Activated CD4-positive, alpha-beta T cell treated with anti-CD3 and anti-CD28 coated beads, Interleukin-2, amount 50 U/mL, for 24 hours (primary cell): Measurements from ENCODE around the gene CYSTM1.

Source experiments
- DNase-seq, 2 donors: peaks; one replicate each; pipeline ENCODE4 v3.0.0-alpha.2; 2020; ENCODE audit warnings: low read depth in 1 of 2, low spot score in 1 of 2

The CYSTM1 gene

DNA sequence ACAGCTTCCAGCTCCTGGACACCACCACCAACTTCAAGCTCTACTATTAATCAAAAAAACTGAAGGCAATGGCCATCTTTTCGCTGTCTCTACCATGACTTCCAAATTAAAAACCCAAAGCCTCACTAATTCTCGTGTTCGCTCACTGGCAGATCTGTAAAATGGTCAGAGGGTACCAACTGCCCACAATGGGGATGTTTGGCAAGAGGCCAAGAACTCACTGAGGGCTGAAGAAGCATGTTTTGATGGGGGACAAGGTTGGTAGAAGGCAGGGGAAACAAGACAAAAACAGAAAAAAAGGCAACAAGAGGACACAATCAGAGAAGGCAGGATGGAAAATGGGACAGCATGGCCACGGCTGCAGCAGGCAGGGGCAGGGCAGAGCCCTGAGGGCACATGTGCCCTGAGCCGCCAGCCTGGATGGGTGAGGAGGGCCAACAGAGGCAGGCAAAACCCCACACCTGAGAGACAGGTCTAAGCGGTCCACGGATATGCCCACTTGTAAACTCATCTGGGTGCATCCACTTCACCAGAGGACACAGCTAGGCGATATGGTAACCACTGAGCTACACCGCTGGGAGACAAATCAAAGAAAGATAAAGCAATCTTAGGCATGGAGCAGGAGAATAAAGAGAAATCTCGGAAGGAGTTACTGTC lies 77.6 kb downstream of the CYSTM1 start:
- no peak for DNase-seq

DNA sequence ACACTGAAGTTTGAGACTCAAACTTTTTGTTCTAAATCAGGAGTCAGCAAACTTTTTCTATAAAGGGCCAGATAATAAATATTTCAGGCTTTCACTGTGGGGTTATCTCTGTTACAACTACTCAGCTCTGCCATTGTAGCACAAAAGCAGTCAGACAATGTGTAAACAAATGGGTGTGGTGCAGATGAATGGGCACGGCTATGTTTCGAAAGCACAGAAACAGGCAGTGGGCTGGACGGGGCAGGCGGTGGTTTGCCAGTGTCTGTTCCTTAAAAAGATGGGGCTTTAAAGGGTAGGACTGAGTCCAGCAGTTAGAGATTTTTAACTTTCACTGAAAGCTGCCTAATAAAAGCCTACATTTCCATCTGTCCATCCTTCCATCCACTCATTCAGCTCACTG lies 79.0 kb downstream of the CYSTM1 start:
- DNase-seq, result no peak

DNA sequence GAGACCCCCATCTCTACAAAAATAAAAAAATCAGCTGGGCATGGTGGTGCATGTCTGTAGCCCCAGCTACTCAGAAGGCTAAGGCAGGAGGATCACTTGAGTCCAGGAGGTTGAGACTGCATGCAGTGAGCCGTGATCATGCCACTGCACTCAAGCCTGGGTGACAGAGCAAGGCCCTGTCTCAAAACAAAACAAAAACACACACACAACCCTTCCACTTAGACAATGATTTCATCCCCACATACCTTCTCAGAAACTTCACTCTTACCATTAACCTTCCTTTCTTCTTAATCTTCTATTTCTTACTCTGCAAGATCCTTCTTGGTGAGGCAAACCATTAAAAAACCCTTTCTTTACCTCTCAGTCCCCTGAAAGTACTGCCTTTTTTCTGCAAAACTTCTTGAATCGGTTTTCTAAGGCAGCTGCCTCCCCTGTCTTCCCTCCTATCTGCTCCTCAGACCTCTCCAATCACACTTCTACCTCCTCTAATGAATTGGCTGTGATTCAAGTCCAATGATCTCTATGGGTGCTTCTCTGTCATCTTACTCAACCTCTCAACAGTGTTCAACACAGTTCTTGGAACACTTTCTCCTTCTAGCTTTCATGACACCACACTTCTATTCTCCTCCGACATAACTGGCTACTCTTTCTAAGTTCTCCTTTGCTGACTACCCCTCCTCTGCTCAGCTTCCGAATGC lies 80.6 kb downstream of the CYSTM1 start:
- DNase-seq, result no peak

DNA sequence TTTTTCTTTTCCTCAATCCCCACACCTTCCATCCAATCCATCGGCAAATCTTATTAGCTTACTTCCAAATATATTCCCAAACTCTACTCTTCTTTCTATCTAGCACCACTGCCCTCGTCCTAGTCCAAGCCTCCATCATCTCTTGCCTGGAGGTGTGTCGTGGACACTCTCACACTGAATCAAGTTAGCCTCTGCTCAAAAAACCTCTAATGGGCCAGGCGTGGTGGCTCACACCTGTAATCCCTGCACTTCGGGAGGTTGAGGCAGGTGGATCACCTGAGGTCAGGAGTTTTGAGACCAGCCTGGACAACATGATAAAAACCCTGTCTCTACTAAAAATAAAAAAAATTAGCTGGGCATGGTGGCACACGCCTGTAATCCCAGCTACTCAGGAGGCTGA lies 81.7 kb downstream of the CYSTM1 start:
- no peak for DNase-seq

DNA sequence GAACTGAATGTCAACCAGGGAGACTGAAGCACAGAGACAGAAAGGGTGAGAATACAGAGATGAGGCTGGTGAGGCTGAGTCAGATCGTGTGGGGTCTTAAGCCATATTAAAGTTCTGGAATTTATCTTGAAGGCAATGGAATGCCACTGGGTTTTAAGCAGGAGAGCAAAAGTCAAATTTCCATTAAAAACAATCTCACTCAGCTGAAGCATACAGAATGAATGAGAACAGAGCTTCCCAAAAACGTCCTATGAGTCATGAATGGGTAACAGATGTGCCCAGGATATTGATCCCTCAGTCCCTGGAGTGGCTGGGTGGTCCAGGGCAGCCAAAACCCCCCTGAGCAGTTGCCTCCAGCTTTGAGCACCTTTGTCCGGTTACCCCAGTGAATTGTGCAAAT lies 83.0 kb downstream of the CYSTM1 start:
- DNase-seq, result no peak

DNA sequence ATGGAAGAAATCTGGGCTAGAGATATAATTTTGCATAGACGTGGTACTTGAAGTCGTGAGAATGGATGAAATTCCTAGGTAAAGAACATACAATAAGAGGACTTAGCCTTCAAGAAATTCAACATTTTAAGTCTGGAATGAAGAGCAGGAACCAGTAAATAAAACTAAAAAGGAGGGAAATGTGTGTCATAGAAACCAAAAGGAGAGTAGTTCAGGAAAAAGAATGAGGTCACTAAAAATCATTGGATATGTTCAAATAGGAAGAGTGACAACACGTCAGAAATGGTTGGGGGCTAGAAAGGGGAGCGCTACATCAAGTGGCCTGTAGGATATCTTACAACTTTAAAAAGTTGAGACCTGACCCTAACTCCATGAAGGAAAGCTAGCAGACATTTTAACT lies 83.9 kb downstream of the CYSTM1 start:
- DNase-seq, result no peak

DNA sequence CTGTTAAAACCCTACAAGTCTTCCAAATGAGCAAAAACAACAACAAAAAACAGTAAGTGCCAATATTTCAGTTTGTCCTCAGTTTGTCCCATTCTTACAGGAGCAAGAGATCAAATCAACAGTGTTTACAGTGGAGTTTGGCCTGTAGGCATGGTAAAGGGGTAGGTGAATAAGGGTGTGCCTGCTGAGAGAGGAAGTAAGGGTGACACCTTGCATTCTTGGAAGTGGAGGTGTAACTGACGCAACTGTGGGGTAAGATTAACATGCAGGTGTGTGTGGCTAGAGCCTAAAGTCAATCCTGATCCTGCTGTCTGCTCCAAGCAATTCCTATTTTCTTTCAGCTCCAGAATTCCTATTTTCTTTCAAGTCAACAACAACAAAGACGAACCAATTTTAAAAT lies 84.5 kb downstream of the CYSTM1 start:
- DNase-seq, result no peak

DNA sequence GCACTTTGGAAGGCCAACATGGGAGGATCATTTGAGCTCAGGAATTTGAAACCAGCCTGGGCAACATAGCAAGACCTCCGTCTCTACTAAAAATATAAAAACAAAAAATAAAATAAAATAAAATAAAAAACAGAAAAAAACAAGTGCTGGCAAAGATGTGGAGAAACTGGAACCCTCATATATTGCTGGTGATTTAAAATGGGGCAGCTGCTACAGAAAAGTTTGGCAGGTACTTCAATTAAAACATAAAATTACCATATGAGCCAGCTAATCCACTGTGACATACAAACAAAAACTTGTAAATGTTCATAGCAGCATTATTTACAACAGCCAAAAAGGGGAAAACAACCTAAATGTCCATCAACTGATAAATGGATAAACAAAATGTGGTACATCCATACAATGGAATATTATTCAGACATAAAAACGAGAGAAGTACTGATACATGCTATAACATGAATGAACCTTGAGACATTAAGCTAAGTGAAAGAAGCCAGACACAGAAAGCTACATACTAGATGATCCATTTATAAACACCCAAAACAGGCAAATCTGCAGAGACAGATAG lies 85.2 kb downstream of the CYSTM1 start:
- no peak for DNase-seq

DNA sequence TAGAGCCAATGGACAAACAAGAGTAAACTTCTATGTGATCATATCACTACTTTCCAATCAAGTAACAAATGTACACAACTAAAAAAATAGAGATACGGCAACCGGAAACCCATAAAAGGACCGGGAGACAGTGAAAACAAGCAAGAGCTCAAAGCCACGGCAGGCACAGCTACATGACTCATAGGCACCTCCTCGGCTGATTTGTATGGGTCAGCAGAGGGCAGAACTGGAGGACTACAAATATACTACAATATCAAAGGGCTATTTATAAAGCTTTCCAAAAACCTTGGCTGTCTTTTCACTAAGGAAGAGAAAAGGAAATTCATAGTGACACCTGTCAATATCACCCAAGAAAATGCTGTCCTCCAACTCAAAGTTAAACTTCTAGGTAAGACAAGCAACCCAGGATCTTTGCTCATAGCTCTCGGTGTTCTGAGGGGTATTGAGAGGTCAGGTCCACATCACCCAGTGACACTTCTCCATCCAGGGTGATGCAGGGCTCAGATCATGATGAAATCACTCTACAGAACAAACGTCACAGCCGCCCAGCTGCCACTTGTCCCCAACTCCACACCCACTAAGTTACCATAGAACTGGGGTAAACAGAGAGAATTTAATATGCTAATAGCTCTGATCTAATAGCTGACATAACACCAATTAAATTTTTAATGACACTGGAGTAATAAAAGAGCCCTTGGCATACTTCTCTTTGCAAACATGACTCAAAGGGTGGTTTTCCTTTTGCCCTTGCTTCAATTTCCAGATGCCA lies 86.6 kb downstream of the CYSTM1 start:
- DNase-seq, result no peak

DNA sequence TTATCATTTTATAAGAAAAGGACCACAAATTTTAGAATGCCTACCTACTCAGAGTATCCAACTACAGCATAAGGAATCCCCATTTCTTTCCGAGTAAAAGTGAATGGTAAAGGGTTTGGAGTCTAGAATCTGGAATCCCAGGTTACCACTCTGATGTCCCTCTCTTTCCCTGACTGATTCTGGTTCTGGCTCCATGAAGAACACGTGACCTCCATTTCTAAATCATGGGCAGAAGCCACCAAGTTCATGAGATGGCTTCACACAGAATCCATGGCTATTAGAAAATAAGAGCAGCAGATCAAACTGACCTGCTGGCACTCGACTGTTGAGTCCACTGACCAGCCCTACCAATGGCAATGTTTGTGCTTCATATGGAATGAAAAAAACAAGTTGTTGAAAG lies 87.2 kb downstream of the CYSTM1 start:
- no peak for DNase-seq

DNA sequence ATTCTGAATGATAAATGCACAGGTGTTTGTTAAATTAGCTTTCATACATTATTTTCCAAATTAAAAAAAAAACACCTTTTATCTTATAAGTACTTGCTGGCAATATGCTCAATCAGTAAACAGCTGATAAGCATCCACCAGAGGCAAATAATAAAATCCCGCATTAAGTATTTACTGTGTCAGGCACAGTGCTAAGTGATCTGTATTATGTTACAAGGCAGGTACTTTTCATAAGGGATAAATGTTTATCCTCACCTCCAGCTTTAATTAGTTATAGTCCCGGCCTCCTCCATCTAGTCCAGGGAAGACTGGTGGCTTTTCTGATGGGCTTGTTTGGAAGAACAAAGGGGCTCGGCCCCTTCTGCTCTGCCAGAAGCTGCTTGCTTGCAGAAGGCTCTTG lies 87.9 kb downstream of the CYSTM1 start:
- no peak for DNase-seq

DNA sequence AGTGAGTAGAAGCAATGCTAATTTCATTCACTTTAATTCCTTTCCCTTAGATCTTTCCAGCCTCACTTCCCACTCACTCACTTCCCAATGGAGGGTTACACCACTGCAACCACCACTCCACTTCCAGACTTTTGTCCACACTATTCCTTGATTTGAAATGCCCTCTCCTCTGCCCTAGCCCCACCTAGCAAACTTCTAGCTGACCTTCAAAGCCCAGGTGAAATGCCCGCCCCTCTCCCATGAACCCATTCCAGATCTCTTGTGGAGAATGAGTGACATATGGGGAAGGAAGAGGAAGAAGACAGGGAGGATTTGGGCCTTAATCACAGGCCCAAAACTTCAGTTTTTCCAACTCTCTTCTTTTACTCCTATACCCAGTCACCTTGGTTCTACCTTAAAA lies 90.9 kb downstream of the CYSTM1 start:
- DNase-seq, result no peak

DNA sequence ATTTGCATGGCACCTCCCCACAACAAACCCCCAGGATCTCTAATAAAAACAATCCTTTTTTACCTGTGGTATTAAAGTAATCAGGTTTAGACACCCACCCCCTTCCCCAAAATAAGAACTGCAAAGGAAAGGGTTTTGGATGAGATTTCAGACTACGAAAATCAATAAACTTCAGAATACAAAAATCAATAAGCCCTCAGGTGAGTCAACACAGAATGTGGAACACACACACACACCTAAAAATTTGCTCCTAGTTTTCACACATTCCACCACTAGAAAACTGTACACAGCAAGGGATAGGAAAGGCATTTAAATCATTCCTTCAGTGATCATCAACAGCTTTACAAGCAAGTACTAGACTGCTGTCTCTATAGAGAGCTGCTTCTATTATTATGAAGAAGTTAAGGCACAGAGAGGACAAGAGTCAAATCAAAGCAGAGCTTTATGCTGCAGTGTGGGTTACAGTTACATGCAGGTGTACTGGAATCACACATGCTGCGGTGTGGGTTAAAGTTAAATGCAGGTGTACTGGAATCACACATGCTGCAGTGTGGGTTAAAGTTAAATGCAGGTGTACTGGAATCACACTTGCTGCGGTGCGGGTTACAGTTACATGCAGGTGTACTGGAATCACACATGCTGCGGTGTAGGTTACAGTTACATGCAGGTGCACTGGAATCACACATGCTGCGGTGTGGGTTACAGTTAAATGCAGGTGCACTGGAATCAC lies 91.6 kb downstream of the CYSTM1 start:
- DNase-seq, result no peak

DNA sequence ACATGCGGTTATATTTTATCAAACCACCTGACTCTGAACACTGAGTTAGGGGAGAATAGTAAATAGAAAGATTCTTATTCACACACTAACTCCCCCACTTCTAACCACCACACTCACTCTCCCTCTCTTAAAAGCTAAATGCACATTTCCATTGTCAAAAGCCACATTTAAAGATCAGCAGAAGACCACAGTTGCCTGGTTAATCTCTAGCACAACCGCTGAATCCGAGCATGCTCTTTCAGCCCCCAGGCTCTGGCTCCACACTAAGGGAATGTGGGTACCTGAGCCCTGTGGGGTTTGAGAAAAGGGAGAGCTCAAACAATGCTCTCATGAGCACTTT lies 92.2 kb downstream of the CYSTM1 start:
- DNase-seq, result no peak

DNA sequence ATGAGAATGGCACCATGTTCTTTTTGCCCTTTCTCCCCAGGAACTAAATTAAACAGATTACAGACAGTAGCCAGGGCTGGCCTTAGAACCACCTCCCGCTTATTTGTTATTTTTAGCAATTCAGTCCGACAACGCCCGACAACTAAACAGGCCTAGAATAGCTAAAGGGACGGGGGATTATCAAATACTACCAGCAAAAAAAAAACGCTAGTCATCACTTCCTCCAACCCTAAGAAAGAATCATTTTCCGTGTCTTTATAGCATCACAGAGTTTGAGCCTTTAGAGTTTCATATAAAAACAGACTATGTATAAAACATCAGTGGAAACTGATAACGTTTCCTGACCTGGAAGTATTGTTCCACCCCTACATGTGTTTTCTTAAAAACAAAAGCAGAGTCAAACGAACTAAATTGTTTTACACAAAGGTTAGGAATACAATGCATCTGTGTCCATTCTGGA lies 92.6 kb downstream of the CYSTM1 start:
- DNase-seq, result no peak

DNA sequence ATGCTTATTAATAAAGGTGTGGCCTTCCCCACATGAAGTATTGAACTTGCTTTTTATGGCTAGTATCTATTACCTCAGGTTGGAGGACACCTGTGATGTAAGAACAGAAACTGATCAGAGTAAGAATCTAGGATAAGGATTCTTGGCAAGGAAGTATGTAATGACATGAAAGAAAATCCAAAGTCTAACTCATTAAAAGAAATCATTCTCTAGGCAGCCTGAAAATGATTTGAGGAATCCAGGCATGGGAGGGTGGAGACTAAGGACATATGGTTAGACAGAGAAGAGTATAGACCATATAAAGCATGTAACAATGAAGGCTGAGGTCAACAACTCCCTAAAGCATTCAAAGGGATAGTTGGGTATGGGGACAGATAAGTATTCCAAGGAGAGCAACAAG lies 95.0 kb downstream of the CYSTM1 start:
- no peak for DNase-seq

DNA sequence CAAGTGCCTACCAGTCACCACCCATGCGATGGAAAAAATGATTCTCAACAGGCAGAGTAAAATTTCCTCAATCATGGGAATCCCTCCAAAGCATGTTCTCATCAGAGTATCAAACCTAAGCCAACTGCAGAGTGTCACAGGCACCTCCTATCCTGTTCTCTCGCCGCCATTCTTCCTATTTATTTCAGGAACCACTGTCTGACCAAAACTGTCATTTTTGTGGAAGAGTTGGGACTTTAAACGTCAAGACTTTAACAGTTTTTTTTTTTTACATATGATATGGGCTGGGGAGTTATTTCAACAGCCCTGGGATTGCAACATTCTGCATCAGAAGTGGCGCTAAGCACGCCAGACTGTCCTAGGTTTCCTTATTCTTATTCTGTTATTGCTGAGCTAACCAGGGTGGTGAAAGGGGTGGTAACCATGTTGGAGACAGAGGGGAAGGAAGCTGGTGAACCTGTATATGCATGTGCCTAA lies 98.5 kb downstream of the CYSTM1 start:
- DNase-seq, result no peak

DNA sequence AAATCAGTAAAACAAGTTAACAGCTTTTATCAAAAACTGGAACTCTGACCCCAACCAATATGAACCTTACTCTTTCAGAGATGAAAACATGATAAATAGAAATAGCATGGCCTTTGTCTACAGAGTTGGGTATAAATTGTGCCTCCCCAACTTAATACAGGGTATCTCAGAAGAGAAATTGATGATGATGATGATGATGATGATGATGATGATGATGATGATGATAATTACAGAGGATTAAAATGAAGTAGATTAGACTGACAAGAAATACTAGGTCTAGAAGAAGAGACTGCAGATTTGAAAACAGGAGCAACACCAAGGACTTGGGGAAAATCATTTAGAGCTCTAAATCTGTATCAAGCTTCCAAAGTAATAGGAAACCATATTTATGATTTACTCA lies 100.8 kb downstream of the CYSTM1 start:
- DNase-seq, result no peak

DNA sequence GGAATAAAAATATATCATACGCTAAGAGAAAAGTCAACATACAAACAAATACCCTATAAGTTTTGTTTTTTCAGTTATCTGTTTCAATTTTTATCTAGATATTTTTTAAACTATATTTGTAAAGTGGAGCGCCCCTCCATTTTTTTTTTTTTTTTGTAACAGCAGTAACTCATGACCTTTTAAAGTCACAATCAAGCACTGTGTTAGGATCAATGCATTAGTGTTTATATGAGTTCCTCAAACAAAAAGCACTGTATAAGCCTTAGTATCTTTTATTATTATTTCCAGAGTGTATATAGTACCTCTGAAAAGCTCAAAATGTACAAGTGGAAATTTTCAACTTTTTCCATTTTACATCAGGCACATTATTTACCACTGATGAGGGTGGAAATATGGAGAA lies 107.3 kb downstream of the CYSTM1 start:
- no peak for DNase-seq

DNA sequence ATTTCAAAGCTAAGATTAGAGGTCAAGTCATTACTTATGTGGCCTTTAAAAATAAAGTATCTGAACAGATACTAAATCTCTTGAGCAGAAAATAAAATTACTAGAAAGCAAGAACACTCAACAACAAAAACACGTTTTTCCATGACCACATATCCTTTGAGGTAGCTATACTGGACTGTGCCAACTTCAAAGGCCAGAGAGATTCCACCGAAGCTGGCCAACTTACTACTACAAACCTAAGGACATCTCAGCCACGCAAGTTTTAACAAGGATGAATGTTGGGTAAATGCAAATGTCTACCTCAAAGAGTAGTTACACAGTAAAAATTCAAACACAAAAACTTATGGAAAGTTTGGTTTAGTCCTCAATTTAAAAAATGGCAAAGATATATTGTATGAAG lies 109.0 kb downstream of the CYSTM1 start:
- no peak for DNase-seq

DNA sequence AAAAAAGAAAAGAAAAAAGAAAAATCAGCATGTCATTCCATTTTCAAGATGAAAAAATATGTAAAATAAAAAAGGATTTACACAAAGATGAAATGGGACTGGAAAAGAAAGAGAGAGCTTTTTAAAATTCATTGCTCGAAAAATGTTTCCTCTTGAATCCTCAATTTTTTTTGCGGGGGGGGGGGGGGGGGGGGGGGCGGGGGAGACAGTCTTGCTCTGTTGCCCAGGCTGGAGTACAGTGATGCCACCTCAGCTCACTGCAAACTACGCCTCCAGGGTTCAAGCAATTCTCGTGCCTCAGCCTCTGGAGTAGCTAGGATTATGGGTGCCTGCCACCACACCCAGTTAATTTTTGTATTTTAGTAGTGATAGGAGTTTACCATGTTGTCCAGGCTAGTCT lies 111.4 kb downstream of the CYSTM1 start:
- no peak for DNase-seq
